GM15510 (cell line): ENCODE results near the gene RAET1L.

ENCODE experiments used
- POLR2A ChIP-seq: IDR thresholded peaks from 3 replicates; pipeline ENCODE4 v1.6.1; 2011; ENCODE audit warnings: borderline replicate concordance; ENCODE audit not compliant: insufficient read length; ENCODE audit errors: extremely low read depth

RAET1L gene

GRCh38 chr6:150029276-150029675, 3.9 kb upstream of the RAET1L start:
- no peak for TF ChIP-seq POLR2A

- TF ChIP-seq POLR2A: no peak
These were observed 3.5 kb upstream of the RAET1L start for GRCh38 chr6:150028799-150029198.

- no peak for TF ChIP-seq POLR2A
These were observed 2.7 kb upstream of the RAET1L start for GRCh38 chr6:150027806-150028565.

- no peak for TF ChIP-seq POLR2A
These were observed 1.9 kb upstream of the RAET1L start for GRCh38 chr6:150026976-150027805.

- TF ChIP-seq POLR2A: no peak
These were observed 631 bp downstream of the RAET1L start for GRCh38 chr6:150024646-150025155.

GRCh38 chr6:150018846-150019580, 6.3 kb downstream of the RAET1L start:
- no peak for TF ChIP-seq POLR2A

- TF ChIP-seq POLR2A: no peak
These were observed 8.8 kb downstream of the RAET1L start for GRCh38 chr6:150016324-150017185.

- TF ChIP-seq POLR2A: no peak
These were observed 16.7 kb downstream of the RAET1L start for GRCh38 chr6:150008588-150008987.

GRCh38 chr6:150006961-150007464, 18.3 kb downstream of the RAET1L start:
- no peak for TF ChIP-seq POLR2A

GRCh38 chr6:150005761-150006651, 19.3 kb downstream of the RAET1L start:
- no peak for TF ChIP-seq POLR2A

GRCh38 chr6:150004783-150005717, 20.3 kb downstream of the RAET1L start:
- TF ChIP-seq POLR2A: peak; percentile 39
